ENCODE measurements around the gene NEBL.

NEBL gene

GRCh38 chr10:20920061-20920460 is 22.9 kb upstream of the NEBL start:
- no peak overlapping the region for H3K27ac Mint-ChIP-seq
- peaks cover 8% of the 10 kb centered on the region for H3K27me3 Mint-ChIP-seq
- H3K9me3 Mint-ChIP-seq: no peaks in the 10 kb centered on the region
- H3K36me3 Mint-ChIP-seq: no peaks in the 10 kb centered on the region
- H3K4me1 Mint-ChIP-seq: no peaks in the 10 kb centered on the region
- H3K4me3 Mint-ChIP-seq: no peak overlapping the region
- no peak for ATAC-seq

- Mint-ChIP-seq H3K27ac (no peak overlapping the region), H3K36me3 (no peaks in the 10 kb centered on the region), H3K4me3 (no peak overlapping the region), H3K27me3 (peaks cover 8% of the 10 kb centered on the region), H3K9me3 (no peaks in the 10 kb centered on the region), H3K4me1 (no peaks in the 10 kb centered on the region)
- no peak for ATAC-seq
Measured at GRCh38 chr10:20919481-20919880, 22.4 kb upstream of the NEBL start.

- Mint-ChIP-seq H3K27ac (no peak overlapping the region), H3K36me3 (no peaks in the 10 kb centered on the region), H3K4me3 (no peak overlapping the region), H3K4me1 (no peaks in the 10 kb centered on the region), H3K27me3 (no peaks in the 10 kb centered on the region), H3K9me3 (no peaks in the 10 kb centered on the region)
- no peak for ATAC-seq
Measured at GRCh38 chr10:20916976-20917375, 19.9 kb upstream of the NEBL start.

- Mint-ChIP-seq H3K4me1 (no peaks in the 10 kb centered on the region), H3K9me3 (no peaks in the 10 kb centered on the region), H3K4me3 (no peak overlapping the region), H3K27ac (no peak overlapping the region), H3K36me3 (no peaks in the 10 kb centered on the region), H3K27me3 (no peaks in the 10 kb centered on the region)
- ATAC-seq: no peak
Measured at GRCh38 chr10:20912969-20913368, 15.9 kb upstream of the NEBL start.

GRCh38 chr10:20911626-20912025 is 14.5 kb upstream of the NEBL start:
- H3K27ac Mint-ChIP-seq: no peak overlapping the region
- ATAC-seq: no peak
- no peaks in the 10 kb centered on the region for H3K36me3 Mint-ChIP-seq
- H3K4me3 Mint-ChIP-seq: no peak overlapping the region
- H3K4me1 Mint-ChIP-seq: no peaks in the 10 kb centered on the region
- H3K27me3 Mint-ChIP-seq: no peaks in the 10 kb centered on the region
- H3K9me3 Mint-ChIP-seq: no peaks in the 10 kb centered on the region

GRCh38 chr10:20909801-20910200 is 12.7 kb upstream of the NEBL start:
- no peaks in the 10 kb centered on the region for H3K36me3 Mint-ChIP-seq
- no peaks in the 10 kb centered on the region for H3K27me3 Mint-ChIP-seq
- H3K27ac Mint-ChIP-seq: no peak overlapping the region
- no peak for ATAC-seq
- H3K9me3 Mint-ChIP-seq: peaks cover 3% of the 10 kb centered on the region
- H3K4me3 Mint-ChIP-seq: no peak overlapping the region
- H3K4me1 Mint-ChIP-seq: no peaks in the 10 kb centered on the region

- ATAC-seq: no peak
- peaks cover 3% of the 10 kb centered on the region for H3K9me3 Mint-ChIP-seq
- no peak overlapping the region for H3K27ac Mint-ChIP-seq
- H3K36me3 Mint-ChIP-seq: no peaks in the 10 kb centered on the region
- H3K4me3 Mint-ChIP-seq: no peak overlapping the region
- no peaks in the 10 kb centered on the region for H3K4me1 Mint-ChIP-seq
- H3K27me3 Mint-ChIP-seq: no peaks in the 10 kb centered on the region
Measured at GRCh38 chr10:20908391-20908790, 11.3 kb upstream of the NEBL start.

- Mint-ChIP-seq H3K27ac (no peak overlapping the region), H3K4me1 (no peaks in the 10 kb centered on the region), H3K27me3 (no peaks in the 10 kb centered on the region)
Measured at GRCh38 chr10:20903635-20904390, 6.7 kb upstream of the NEBL start.

GRCh38 chr10:20901110-20901509 is 4.0 kb upstream of the NEBL start:
- Mint-ChIP-seq H3K27me3 (no peaks in the 10 kb centered on the region), H3K36me3 (no peaks in the 10 kb centered on the region), H3K9me3 (no peaks in the 10 kb centered on the region), H3K4me3 (no peak overlapping the region), H3K4me1 (no peaks in the 10 kb centered on the region), H3K27ac (no peak overlapping the region)
- no peak for ATAC-seq

More at GRCh38 chr10:20903635-20904390, 6.7 kb upstream of the NEBL start:
- peaks cover 3% of the 10 kb centered on the region for H3K9me3 Mint-ChIP-seq
- no peak overlapping the region for H3K4me3 Mint-ChIP-seq
- no peak for ATAC-seq
- H3K36me3 Mint-ChIP-seq: no peaks in the 10 kb centered on the region

- H3K36me3 Mint-ChIP-seq: no peaks in the 10 kb centered on the region
- no peaks in the 10 kb centered on the region for H3K27me3 Mint-ChIP-seq
- H3K4me1 Mint-ChIP-seq: no peaks in the 10 kb centered on the region
- no peaks in the 10 kb centered on the region for H3K9me3 Mint-ChIP-seq
- H3K27ac Mint-ChIP-seq: no peak overlapping the region
- ATAC-seq: no peak
- no peak overlapping the region for H3K4me3 Mint-ChIP-seq
Measured at GRCh38 chr10:20898866-20899535, 1.9 kb upstream of the NEBL start.

- no peak for ATAC-seq
- H3K36me3 Mint-ChIP-seq: no peaks in the 10 kb centered on the region
- no peak overlapping the region for H3K27ac Mint-ChIP-seq
- H3K4me1 Mint-ChIP-seq: no peaks in the 10 kb centered on the region
- peaks cover 11% of the 10 kb centered on the region for H3K27me3 Mint-ChIP-seq
- no peaks in the 10 kb centered on the region for H3K9me3 Mint-ChIP-seq
- H3K4me3 Mint-ChIP-seq: no peak overlapping the region
Measured at GRCh38 chr10:20893297-20893696, 3.8 kb downstream of the NEBL start.

GRCh38 chr10:20892796-20893195 is 4.3 kb downstream of the NEBL start:
- peaks cover 11% of the 10 kb centered on the region for H3K27me3 Mint-ChIP-seq
- H3K36me3 Mint-ChIP-seq: no peaks in the 10 kb centered on the region
- ATAC-seq: no peak
- H3K9me3 Mint-ChIP-seq: no peaks in the 10 kb centered on the region
- no peak overlapping the region for H3K4me3 Mint-ChIP-seq
- H3K27ac Mint-ChIP-seq: no peak overlapping the region
- no peaks in the 10 kb centered on the region for H3K4me1 Mint-ChIP-seq

GRCh38 chr10:20892011-20892585 is 5.0 kb downstream of the NEBL start:
- H3K27ac Mint-ChIP-seq: no peak overlapping the region
- H3K4me1 Mint-ChIP-seq: no peaks in the 10 kb centered on the region
- H3K9me3 Mint-ChIP-seq: no peaks in the 10 kb centered on the region
- ATAC-seq: no peak
- peaks cover 11% of the 10 kb centered on the region for H3K27me3 Mint-ChIP-seq
- no peak overlapping the region for H3K4me3 Mint-ChIP-seq
- no peaks in the 10 kb centered on the region for H3K36me3 Mint-ChIP-seq

- Mint-ChIP-seq H3K27ac (no peak overlapping the region), H3K4me1 (no peaks in the 10 kb centered on the region), H3K9me3 (no peaks in the 10 kb centered on the region), H3K4me3 (no peak overlapping the region), H3K36me3 (no peaks in the 10 kb centered on the region), H3K27me3 (peaks cover 11% of the 10 kb centered on the region)
- no peak for ATAC-seq
Measured at GRCh38 chr10:20891338-20891714, 5.8 kb downstream of the NEBL start.

- Mint-ChIP-seq H3K9me3 (no peaks in the 10 kb centered on the region), H3K27me3 (peaks cover 11% of the 10 kb centered on the region), H3K27ac (no peak overlapping the region), H3K4me1 (no peaks in the 10 kb centered on the region), H3K4me3 (no peak overlapping the region), H3K36me3 (no peaks in the 10 kb centered on the region)
- no peak for ATAC-seq
Measured at GRCh38 chr10:20890491-20891337, 6.4 kb downstream of the NEBL start.

Measured in stimulated activated memory B cell treated with anti-CD40 and anti-IgM and Interleukin-4, amounts not matched to agents 10 μg/mL and 1 μg/mL and 100 μg/mL, for 72 hours (primary cell).